Activated naive CD4-positive, alpha-beta T cell treated with anti-CD3 and anti-CD28 coated beads, Interleukin-2, amount 10 ng/mL, durations not matched to agents 7 days and 5 days (primary cell): Measurements from ENCODE around the gene PIK3C3.
A peak's percentile ranks its signal among the peaks of the same experiment; 100 is the strongest.
"Not testable (repeated sequence)": the region's sequence is repeated elsewhere in the genome, so short reads cannot be mapped to it uniquely, and the experiment has no call there.

Experiments used
- CTCF ChIA-PET: fragments of 350-600 bp; sonication (Branson Sonifier 250); formaldehyde crosslinking; loops from one replicate; lab custom pipeline; 2021; ENCODE audit warnings: antibody characterized with exemption; lab: Charles Lee
- DNase-seq: peaks from one replicate; pipeline ENCODE4 v3.0.0-alpha.2; 2020
- H3K27ac Mint-ChIP-seq: one replicate; pipeline ENCODE4 v1.8.0; 2021; ENCODE audit warnings: mild to moderate bottlenecking, moderate library complexity, mixed read lengths
- H3K27me3 Mint-ChIP-seq: one replicate; pipeline ENCODE4 v1.8.0; 2021; ENCODE audit warnings: mild to moderate bottlenecking, mixed read lengths
- H3K36me3 Mint-ChIP-seq: one replicate; pipeline ENCODE4 v1.8.0; 2021; ENCODE audit warnings: mixed read lengths
- H3K4me1 Mint-ChIP-seq: one replicate; pipeline ENCODE4 v1.8.0; 2021; ENCODE audit warnings: mixed read lengths
- H3K4me3 Mint-ChIP-seq: one replicate; pipeline ENCODE4 v1.8.0; 2021; ENCODE audit warnings: mild to moderate bottlenecking, moderate library complexity, mixed read lengths
- H3K9me3 Mint-ChIP-seq: one replicate; pipeline ENCODE4 v1.8.0; 2021; ENCODE audit warnings: mixed read lengths

The PIK3C3 gene

DNA sequence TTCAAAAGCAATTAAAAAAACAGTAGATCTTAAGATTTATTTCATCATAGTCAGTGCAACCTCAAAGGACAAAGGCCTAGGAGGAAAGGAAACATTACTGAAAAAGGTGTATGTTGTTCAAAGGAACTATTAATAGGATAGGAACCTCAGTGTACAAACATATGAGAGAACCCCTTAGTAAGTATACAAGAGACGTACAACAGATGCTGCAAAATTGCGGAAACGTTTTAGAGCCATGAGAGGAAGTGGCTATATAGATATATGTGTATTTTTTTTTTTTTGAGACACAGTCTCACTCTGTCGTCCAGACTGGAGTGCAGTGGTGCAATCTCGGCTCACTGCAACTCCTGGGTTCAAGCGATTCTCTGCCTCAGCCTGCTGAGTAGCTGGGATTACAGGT lies 22.2 kb downstream of the PIK3C3 start:
- DNase-seq: no peak
- CTCF ChIA-PET: no interaction called here
- Mint-ChIP-seq H3K4me3 (no peak overlapping the region), H3K9me3 (no peaks in the 10 kb centered on the region), H3K27ac (no peak overlapping the region), H3K27me3 (no peaks in the 10 kb centered on the region), H3K4me1 (peaks cover 39% of the 10 kb centered on the region), H3K36me3 (peaks cover 31% of the 10 kb centered on the region)

DNA sequence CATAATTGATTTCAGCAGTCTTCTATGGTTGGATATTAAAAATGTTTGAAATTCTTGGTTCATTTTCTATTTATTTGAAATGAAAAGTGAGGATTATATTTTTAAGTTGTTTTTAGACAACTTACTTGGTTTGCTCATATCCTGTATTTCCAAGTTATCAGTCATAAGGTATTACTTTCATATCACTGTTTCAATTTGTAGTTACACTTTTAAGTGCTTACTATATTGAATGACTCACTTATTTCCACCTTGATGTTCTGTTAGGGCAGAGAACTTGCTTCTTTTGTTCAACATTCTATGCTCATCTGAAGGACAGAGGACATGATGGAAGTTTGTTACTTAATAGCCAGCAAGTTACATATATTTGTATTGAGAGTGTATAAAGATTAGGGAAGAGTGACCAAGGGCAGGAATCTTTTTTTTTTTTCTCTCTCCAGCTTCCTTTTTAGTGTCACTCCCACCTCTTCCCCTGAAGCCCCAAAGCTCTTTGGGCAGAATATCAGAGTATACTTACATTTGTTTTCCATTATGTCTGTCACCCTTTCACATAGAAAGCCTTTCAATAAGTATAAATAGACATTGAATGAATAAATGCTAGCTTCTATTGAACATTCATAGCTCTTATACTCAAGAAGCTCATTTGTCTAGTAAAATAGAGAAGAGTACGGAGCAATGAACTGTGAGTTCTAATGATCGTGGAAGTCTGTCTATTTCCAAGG lies 28.1 kb downstream of the PIK3C3 start:
- Mint-ChIP-seq H3K4me3 (no peak overlapping the region), H3K36me3 (peaks cover 25% of the 10 kb centered on the region), H3K4me1 (peaks cover 16% of the 10 kb centered on the region), H3K27ac (peak overlapping the region; percentile 62), H3K9me3 (no peaks in the 10 kb centered on the region), H3K27me3 (no peaks in the 10 kb centered on the region)
- CTCF ChIA-PET: no interaction called here
- DNase-seq: no peak

- CTCF ChIA-PET: interaction anchor here (0.7 kb wide), 1 partner anchor 61 kb away, joined by 3 read pairs; no protein-coding TSS in a partner anchor
- no peak overlapping the region for H3K27ac Mint-ChIP-seq
- no peak for DNase-seq
- no peaks in the 10 kb centered on the region for H3K27me3 Mint-ChIP-seq
- H3K9me3 Mint-ChIP-seq: no peaks in the 10 kb centered on the region
- no peak overlapping the region for H3K4me3 Mint-ChIP-seq
- peaks cover 16% of the 10 kb centered on the region for H3K4me1 Mint-ChIP-seq
- peaks cover 28% of the 10 kb centered on the region for H3K36me3 Mint-ChIP-seq
Observed at GRCh38 chr18:41985914-41986313, 30.9 kb downstream of the PIK3C3 start.

GRCh38 chr18:41989508-41989907 lies 34.5 kb downstream of the PIK3C3 start:
- CTCF ChIA-PET: no interaction called here
- H3K4me3 Mint-ChIP-seq: no peak overlapping the region
- no peak overlapping the region for H3K27ac Mint-ChIP-seq
- peaks cover 35% of the 10 kb centered on the region for H3K36me3 Mint-ChIP-seq
- no peak for DNase-seq
- no peaks in the 10 kb centered on the region for H3K27me3 Mint-ChIP-seq
- H3K4me1 Mint-ChIP-seq: no peaks in the 10 kb centered on the region
- H3K9me3 Mint-ChIP-seq: no peaks in the 10 kb centered on the region

GRCh38 chr18:41992066-41992465 lies 37.0 kb downstream of the PIK3C3 start:
- DNase-seq: no peak
- Mint-ChIP-seq H3K27ac (no peak overlapping the region), H3K9me3 (no peaks in the 10 kb centered on the region), H3K27me3 (no peaks in the 10 kb centered on the region), H3K4me1 (no peaks in the 10 kb centered on the region), H3K4me3 (no peak overlapping the region), H3K36me3 (peaks cover 31% of the 10 kb centered on the region)
- CTCF ChIA-PET: no interaction called here

DNA sequence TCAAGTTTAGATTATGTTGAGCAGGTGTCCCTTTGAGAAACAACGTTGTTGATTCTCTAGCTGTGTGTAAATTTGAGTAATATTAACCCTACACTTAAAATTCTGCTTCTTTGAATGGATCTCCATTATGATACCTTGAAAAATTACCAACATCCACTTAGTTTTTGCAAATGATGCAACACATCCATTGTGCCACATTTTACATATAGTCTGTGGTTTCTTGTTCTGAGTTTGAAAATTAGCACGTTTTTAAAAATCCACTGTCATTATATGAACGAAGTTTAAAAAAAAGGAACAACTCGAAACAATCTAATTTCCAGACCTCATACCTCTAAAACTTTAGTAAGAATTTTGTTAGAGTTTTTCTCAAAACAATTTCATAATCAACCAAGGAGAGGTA lies 37.7 kb downstream of the PIK3C3 start:
- Mint-ChIP-seq H3K27me3 (no peaks in the 10 kb centered on the region), H3K27ac (no peak overlapping the region), H3K36me3 (peaks cover 35% of the 10 kb centered on the region), H3K4me1 (no peaks in the 10 kb centered on the region), H3K9me3 (no peaks in the 10 kb centered on the region), H3K4me3 (no peak overlapping the region)
- CTCF ChIA-PET: no interaction called here
- no peak for DNase-seq

GRCh38 chr18:41993151-41993550 lies 38.1 kb downstream of the PIK3C3 start:
- Mint-ChIP-seq H3K4me3 (no peak overlapping the region), H3K27me3 (no peaks in the 10 kb centered on the region), H3K9me3 (no peaks in the 10 kb centered on the region), H3K4me1 (no peaks in the 10 kb centered on the region), H3K36me3 (peaks cover 38% of the 10 kb centered on the region), H3K27ac (no peak overlapping the region)
- CTCF ChIA-PET: no interaction called here
- no peak for DNase-seq

GRCh38 chr18:41996020-41996419 lies 41.0 kb downstream of the PIK3C3 start:
- no peaks in the 10 kb centered on the region for H3K27me3 Mint-ChIP-seq
- H3K4me1 Mint-ChIP-seq: no peaks in the 10 kb centered on the region
- H3K9me3 Mint-ChIP-seq: no peaks in the 10 kb centered on the region
- H3K36me3 Mint-ChIP-seq: peaks cover 50% of the 10 kb centered on the region
- no peak overlapping the region for H3K4me3 Mint-ChIP-seq
- no peak for DNase-seq
- H3K27ac Mint-ChIP-seq: no peak overlapping the region
- CTCF ChIA-PET: no interaction called here

DNA sequence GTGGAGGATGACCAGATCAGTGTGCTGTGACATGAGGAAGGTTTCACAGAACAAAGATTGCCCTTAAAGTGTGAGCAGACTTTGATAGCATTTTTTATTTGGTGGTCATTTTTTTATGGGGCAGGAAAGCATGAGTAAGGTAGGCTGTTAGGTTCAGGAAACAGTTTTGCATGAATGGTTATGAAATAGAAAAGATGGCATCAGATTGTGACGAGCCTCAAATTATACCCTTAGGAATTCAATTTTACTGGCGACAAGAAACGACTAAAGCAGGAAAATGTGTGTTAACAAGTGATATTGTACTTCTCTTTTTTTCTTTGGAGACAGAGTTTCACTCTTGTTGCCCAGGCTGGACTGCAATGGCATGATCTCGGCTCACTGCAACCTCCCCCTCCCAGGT lies 44.7 kb downstream of the PIK3C3 start:
- CTCF ChIA-PET: no interaction called here
- Mint-ChIP-seq H3K4me1 (no peaks in the 10 kb centered on the region), H3K36me3 (peaks cover 65% of the 10 kb centered on the region), H3K4me3 (no peak overlapping the region), H3K27ac (no peak overlapping the region), H3K27me3 (no peaks in the 10 kb centered on the region), H3K9me3 (no peaks in the 10 kb centered on the region)
- DNase-seq: no peak

- no peaks in the 10 kb centered on the region for H3K4me1 Mint-ChIP-seq
- H3K36me3 Mint-ChIP-seq: peaks cover 71% of the 10 kb centered on the region
Observed at GRCh38 chr18:42001801-42002200, 46.8 kb downstream of the PIK3C3 start.

GRCh38 chr18:42004653-42005052 lies 49.6 kb downstream of the PIK3C3 start:
- H3K36me3 Mint-ChIP-seq: peaks cover 61% of the 10 kb centered on the region
- CTCF ChIA-PET: no interaction called here
- DNase-seq: no peak
- no peak overlapping the region for H3K4me3 Mint-ChIP-seq
- no peaks in the 10 kb centered on the region for H3K9me3 Mint-ChIP-seq
- no peaks in the 10 kb centered on the region for H3K4me1 Mint-ChIP-seq
- H3K27ac Mint-ChIP-seq: no peak overlapping the region
- no peaks in the 10 kb centered on the region for H3K27me3 Mint-ChIP-seq

More at GRCh38 chr18:42001801-42002200, 46.8 kb downstream of the PIK3C3 start:
- Mint-ChIP-seq H3K4me3 (no peak overlapping the region), H3K27me3 (no peaks in the 10 kb centered on the region), H3K9me3 (no peaks in the 10 kb centered on the region), H3K27ac (no peak overlapping the region)
- CTCF ChIA-PET: no interaction called here
- DNase-seq: no peak

- CTCF ChIA-PET: interaction anchor here (1.3 kb wide), 1 partner anchor 23 kb away, joined by 4 read pairs; no protein-coding TSS in a partner anchor
- Mint-ChIP-seq H3K4me1 (peaks cover 3% of the 10 kb centered on the region), H3K27me3 (no peaks in the 10 kb centered on the region), H3K9me3 (no peaks in the 10 kb centered on the region), H3K36me3 (peaks cover 54% of the 10 kb centered on the region), H3K4me3 (no peak overlapping the region), H3K27ac (no peak overlapping the region)
- DNase-seq: no peak
Observed at GRCh38 chr18:42005782-42006181, 50.7 kb downstream of the PIK3C3 start.

DNA sequence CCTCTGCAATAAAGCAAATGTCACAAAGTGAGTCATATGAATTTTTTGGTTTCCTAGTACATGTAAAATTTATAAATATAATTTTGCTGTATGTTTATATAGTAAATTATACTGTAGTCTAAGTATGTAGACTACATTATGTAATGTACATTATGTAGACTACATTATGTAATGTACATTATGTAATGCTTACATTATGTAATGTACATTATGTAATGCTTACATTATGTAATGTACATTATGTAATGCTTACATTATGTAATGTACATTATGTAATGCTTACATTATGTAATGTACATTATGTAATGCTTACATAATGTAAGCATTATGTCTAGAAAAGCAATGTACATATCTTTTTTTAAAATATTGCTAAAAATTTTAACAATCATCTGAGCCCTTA lies 54.4 kb downstream of the PIK3C3 start:
- CTCF ChIA-PET, H3K27ac Mint-ChIP-seq, H3K27me3 Mint-ChIP-seq, H3K4me1 Mint-ChIP-seq, H3K4me3 Mint-ChIP-seq, DNase-seq, H3K9me3 Mint-ChIP-seq: not testable (repeated sequence)
- H3K36me3 Mint-ChIP-seq: peaks cover 39% of the 10 kb centered on the region

GRCh38 chr18:42011053-42011452 lies 56.0 kb downstream of the PIK3C3 start:
- no peak for DNase-seq
- Mint-ChIP-seq H3K27me3 (no peaks in the 10 kb centered on the region), H3K4me1 (peaks cover 5% of the 10 kb centered on the region), H3K36me3 (peaks cover 34% of the 10 kb centered on the region), H3K9me3 (no peaks in the 10 kb centered on the region), H3K27ac (no peak overlapping the region), H3K4me3 (no peak overlapping the region)
- CTCF ChIA-PET: no interaction called here

DNA sequence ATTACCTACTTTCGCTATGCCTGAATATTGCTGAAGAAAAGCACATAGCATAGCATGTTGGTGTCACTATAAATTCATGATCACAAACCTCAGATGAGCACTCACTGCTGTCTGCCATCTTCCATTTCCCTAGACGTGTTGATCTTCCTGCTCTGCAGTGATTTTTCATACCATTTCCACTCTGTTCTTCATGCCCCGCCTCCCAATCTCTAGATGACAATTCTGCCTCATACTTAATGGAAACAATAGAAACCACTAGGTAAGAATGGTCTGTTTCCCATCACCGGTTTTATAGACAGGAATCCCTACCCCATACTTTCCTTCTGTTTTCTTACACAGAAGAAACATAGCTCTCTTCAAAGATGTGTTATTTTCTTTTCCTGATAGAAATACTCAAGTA lies 63.8 kb downstream of the PIK3C3 start:
- H3K36me3 Mint-ChIP-seq: peaks cover 40% of the 10 kb centered on the region
- H3K4me3 Mint-ChIP-seq: no peak overlapping the region
- no peak overlapping the region for H3K27ac Mint-ChIP-seq
- H3K9me3 Mint-ChIP-seq: no peaks in the 10 kb centered on the region
- no peak for DNase-seq
- peaks cover 2% of the 10 kb centered on the region for H3K4me1 Mint-ChIP-seq
- H3K27me3 Mint-ChIP-seq: no peaks in the 10 kb centered on the region
- CTCF ChIA-PET: interaction anchor here (0.7 kb wide), 1 partner anchor 9 kb away, joined by 4 read pairs; no protein-coding TSS in a partner anchor
